Natural killer cell treated with Interleukin-12 subunit alpha and Interleukin-12 subunit beta and Interleukin-15 and Interleukin-18, amount 100 ng/mL, for 72 hours (primary cell): ENCODE measurements around the gene CDKN2AIPNL. TPM values are rescaled to one million over a fixed set of nuclear protein-coding genes. Genes with fewer than 3 reads are reported as not detected.
"Not testable (repeated sequence)": the region's sequence is repeated elsewhere in the genome, so short reads cannot be mapped to it uniquely, and the experiment has no call there.

Source experiments
- ATAC-seq, 2 donors: fragments of 150-1000 bp; cut with Tn5 transposase in 1 of 2; sonication (Bioruptor Pico), chemical (Tn5 transposase) in 1 of 2; 2 replicates each; pipeline ENCODE4 v1.10.0; 2021
- DNase-seq: peaks from one replicate; pipeline ENCODE4 v3.0.0; 2022; ENCODE audit warnings: low spot score
- H3K27ac Mint-ChIP-seq, 2 donors: 1 replicate in 1 of 2; 2 replicates in 1 of 2; pipeline ENCODE4 v1.8.0; 2022; ENCODE audit warnings: mixed read lengths in 2 of 2, mild to moderate bottlenecking in 1 of 2, moderate library complexity in 1 of 2
- H3K27me3 Mint-ChIP-seq, 2 donors: 1 replicate in 1 of 2; 2 replicates in 1 of 2; pipeline ENCODE4 v1.8.0; 2022; ENCODE audit warnings: mixed read lengths in 2 of 2
- H3K36me3 Mint-ChIP-seq: one replicate; pipeline ENCODE4 v1.8.0; 2022; ENCODE audit warnings: mixed read lengths
- H3K4me1 Mint-ChIP-seq, 2 donors: 1 replicate in 1 of 2; 2 replicates in 1 of 2; pipeline ENCODE4 v1.8.0; 2022; ENCODE audit warnings: low read depth in 2 of 2, mixed read lengths in 2 of 2, mild to moderate bottlenecking in 1 of 2
- H3K4me3 Mint-ChIP-seq: one replicate; pipeline ENCODE4 v1.8.0; 2022; ENCODE audit warnings: mixed read lengths
- H3K9me3 Mint-ChIP-seq: 2 replicates; pipeline ENCODE4 v1.8.0; 2022; ENCODE audit warnings: mixed read lengths
- total RNA-seq, 2 donors: library from RNA; stranded (reverse); gene quantifications; one replicate each; pipeline ENCODE4 v1.2.3, GENCODE V29; 2022

The CDKN2AIPNL gene
- total RNA-seq, 2 donors from 2014 or later, result 28.2 to 36.5 TPM

- DNase-seq (no peak), ATAC-seq (no peak)
- Mint-ChIP-seq H3K27ac (no peak overlapping the region), H3K36me3 (no peaks in the 10 kb centered on the region), H3K9me3 (no peaks in the 10 kb centered on the region), H3K4me1 (peaks cover 10 to 11% of the 10 kb centered on the region in 2 donors), H3K27me3 (peaks cover 0 to 9% of the 10 kb centered on the region in 2 donors), H3K4me3 (no peak overlapping the region)
These were observed 20.5 kb upstream of the CDKN2AIPNL start for GRCh38 chr5:134432174-134432573.

GRCh38 chr5:134430001-134430569 is 18.4 kb upstream of the CDKN2AIPNL start:
- DNase-seq (no peak), ATAC-seq (no peak)
- H3K4me1 Mint-ChIP-seq, result no peaks in the 10 kb centered on the region
- no peak overlapping the region for H3K27ac Mint-ChIP-seq
- H3K9me3 Mint-ChIP-seq, result no peaks in the 10 kb centered on the region
- no peaks in the 10 kb centered on the region for H3K36me3 Mint-ChIP-seq
- no peak overlapping the region for H3K4me3 Mint-ChIP-seq
- H3K27me3 Mint-ChIP-seq, result peaks cover 0 to 9% of the 10 kb centered on the region in 2 donors

GRCh38 chr5:134427540-134428041 is 15.9 kb upstream of the CDKN2AIPNL start:
- Mint-ChIP-seq H3K9me3 (no peaks in the 10 kb centered on the region), H3K36me3 (no peaks in the 10 kb centered on the region)
- ATAC-seq, result no peak

GRCh38 chr5:134426361-134426760 is 14.7 kb upstream of the CDKN2AIPNL start:
- no peaks in the 10 kb centered on the region for H3K4me1 Mint-ChIP-seq
- H3K27ac Mint-ChIP-seq, result no peak overlapping the region
- no peaks in the 10 kb centered on the region for H3K9me3 Mint-ChIP-seq
- peaks cover 0 to 5% of the 10 kb centered on the region in 2 donors for H3K27me3 Mint-ChIP-seq
- H3K36me3 Mint-ChIP-seq, result no peaks in the 10 kb centered on the region
- no peak overlapping the region for H3K4me3 Mint-ChIP-seq
- ATAC-seq (no peak), DNase-seq (no peak)

More at GRCh38 chr5:134427540-134428041, 15.9 kb upstream of the CDKN2AIPNL start:
- no peak overlapping the region for H3K4me3 Mint-ChIP-seq
- peaks cover 0 to 9% of the 10 kb centered on the region in 2 donors for H3K27me3 Mint-ChIP-seq
- no peak overlapping the region for H3K27ac Mint-ChIP-seq
- H3K4me1 Mint-ChIP-seq, result no peaks in the 10 kb centered on the region
- no peak for DNase-seq

- Mint-ChIP-seq H3K9me3 (no peaks in the 10 kb centered on the region), H3K4me3 (no peak overlapping the region), H3K27ac (no peak overlapping the region), H3K27me3 (no peaks in the 10 kb centered on the region), H3K4me1 (no peaks in the 10 kb centered on the region), H3K36me3 (no peaks in the 10 kb centered on the region)
- ATAC-seq (no peak), DNase-seq (no peak)
These were observed 11.7 kb upstream of the CDKN2AIPNL start for GRCh38 chr5:134423376-134423775.

GRCh38 chr5:134422791-134423365 is 11.2 kb upstream of the CDKN2AIPNL start:
- Mint-ChIP-seq H3K4me3 (no peak overlapping the region), H3K27ac (no peak overlapping the region)

GRCh38 chr5:134421038-134421437 is 9.4 kb upstream of the CDKN2AIPNL start:
- not testable (repeated sequence) for ATAC-seq, H3K4me3 Mint-ChIP-seq, H3K27me3 Mint-ChIP-seq, DNase-seq, H3K27ac Mint-ChIP-seq, H3K9me3 Mint-ChIP-seq, H3K4me1 Mint-ChIP-seq, H3K36me3 Mint-ChIP-seq

More at GRCh38 chr5:134422791-134423365, 11.2 kb upstream of the CDKN2AIPNL start:
- DNase-seq (no peak), ATAC-seq (no peak)
- H3K4me1 Mint-ChIP-seq, result no peaks in the 10 kb centered on the region
- no peaks in the 10 kb centered on the region for H3K36me3 Mint-ChIP-seq
- no peaks in the 10 kb centered on the region for H3K9me3 Mint-ChIP-seq
- no peaks in the 10 kb centered on the region for H3K27me3 Mint-ChIP-seq

- Mint-ChIP-seq H3K36me3 (no peaks in the 10 kb centered on the region), H3K4me3 (no peak overlapping the region), H3K27ac (no peak overlapping the region), H3K27me3 (no peaks in the 10 kb centered on the region), H3K4me1 (no peaks in the 10 kb centered on the region), H3K9me3 (no peaks in the 10 kb centered on the region)
- DNase-seq (no peak), ATAC-seq (no peak)
These were observed 8.7 kb upstream of the CDKN2AIPNL start for GRCh38 chr5:134420343-134420742.

GRCh38 chr5:134418958-134419357 is 7.3 kb upstream of the CDKN2AIPNL start:
- Mint-ChIP-seq H3K27me3 (no peaks in the 10 kb centered on the region), H3K36me3 (no peaks in the 10 kb centered on the region), H3K9me3 (no peaks in the 10 kb centered on the region), H3K27ac (no peak overlapping the region), H3K4me3 (no peak overlapping the region), H3K4me1 (no peaks in the 10 kb centered on the region)
- no peak for DNase-seq
- no peak for ATAC-seq

GRCh38 chr5:134417707-134418106 is 6.0 kb upstream of the CDKN2AIPNL start:
- Mint-ChIP-seq H3K36me3 (no peaks in the 10 kb centered on the region), H3K9me3 (no peaks in the 10 kb centered on the region), H3K4me3 (no peak overlapping the region), H3K27ac (no peak overlapping the region), H3K4me1 (no peaks in the 10 kb centered on the region), H3K27me3 (no peaks in the 10 kb centered on the region)
- DNase-seq (no peak), ATAC-seq (no peak)

- H3K4me3 Mint-ChIP-seq, result no peak overlapping the region
- ATAC-seq (no peak), DNase-seq (no peak)
- no peaks in the 10 kb centered on the region for H3K36me3 Mint-ChIP-seq
- H3K27me3 Mint-ChIP-seq, result no peaks in the 10 kb centered on the region
- peaks cover 24% of the 10 kb centered on the region in 2 donors for H3K4me1 Mint-ChIP-seq
- H3K27ac Mint-ChIP-seq, result peak overlapping the region in 1 of 2 donors; percentile 82
- no peaks in the 10 kb centered on the region for H3K9me3 Mint-ChIP-seq
These were observed 1.4 kb upstream of the CDKN2AIPNL start for GRCh38 chr5:134413046-134413445.

GRCh38 chr5:134411228-134411545 is 494 bp downstream of the CDKN2AIPNL start:
- H3K27ac Mint-ChIP-seq, result peak overlapping the region; percentile 82 to 87
- peak overlapping the region; percentile 95 for H3K4me3 Mint-ChIP-seq
- H3K36me3 Mint-ChIP-seq, result no peaks in the 10 kb centered on the region
- DNase-seq (no peak), ATAC-seq (no peak)
- H3K27me3 Mint-ChIP-seq, result no peaks in the 10 kb centered on the region
- H3K4me1 Mint-ChIP-seq, result peaks cover 24% of the 10 kb centered on the region in 2 donors
- no peaks in the 10 kb centered on the region for H3K9me3 Mint-ChIP-seq

- H3K4me3 Mint-ChIP-seq, result peak overlapping the region; percentile 95
- H3K36me3 Mint-ChIP-seq, result no peaks in the 10 kb centered on the region
- no peaks in the 10 kb centered on the region for H3K9me3 Mint-ChIP-seq
- no peaks in the 10 kb centered on the region for H3K27me3 Mint-ChIP-seq
- DNase-seq (no peak), ATAC-seq (no peak)
- H3K27ac Mint-ChIP-seq, result peak overlapping the region; percentile 82 to 87
- peaks cover 24% of the 10 kb centered on the region in 2 donors for H3K4me1 Mint-ChIP-seq
These were observed 859 bp downstream of the CDKN2AIPNL start for GRCh38 chr5:134410822-134411221.

- no peak overlapping the region for H3K27ac Mint-ChIP-seq
- no peak for ATAC-seq
- H3K36me3 Mint-ChIP-seq, result no peaks in the 10 kb centered on the region
- no peak overlapping the region for H3K4me3 Mint-ChIP-seq
- H3K27me3 Mint-ChIP-seq, result no peaks in the 10 kb centered on the region
- DNase-seq, result no peak
- H3K9me3 Mint-ChIP-seq, result no peaks in the 10 kb centered on the region
- peaks cover 24% of the 10 kb centered on the region in 2 donors for H3K4me1 Mint-ChIP-seq
These were observed 2.4 kb downstream of the CDKN2AIPNL start for GRCh38 chr5:134409321-134409720.
